ENCODE data around the gene SYTL1. TPM values are rescaled to one million over a fixed set of nuclear protein-coding genes. Genes with fewer than 3 reads are reported as not detected.
A peak's percentile ranks its signal among the peaks of the same experiment; 100 is the strongest.

The SYTL1 gene
- total RNA-seq, 1 donor from 2014 or later, result 30.6 TPM

DNA sequence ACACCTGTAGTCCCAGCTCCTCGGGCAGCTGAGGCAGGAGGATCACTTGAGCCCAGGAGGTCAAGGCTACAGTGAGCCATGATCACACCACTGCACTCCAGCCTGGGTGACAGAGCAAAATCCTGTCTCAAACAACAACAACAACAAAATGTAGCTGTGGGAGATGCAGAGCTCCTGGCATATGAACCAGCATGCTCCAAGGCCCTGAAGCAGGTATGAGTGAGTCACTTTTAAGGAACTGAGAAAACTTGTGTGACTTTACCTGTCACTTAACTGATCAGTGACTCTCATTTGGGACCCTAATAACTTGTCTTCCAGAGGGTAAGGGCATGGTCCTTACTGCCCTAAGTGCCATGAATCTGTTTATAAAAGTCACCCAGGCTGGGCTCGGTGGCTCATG is 39.2 kb upstream of the SYTL1 start:
- Histone ChIP-seq H3K36me3 (peaks cover 38% of the 10 kb centered on the region), H3K27me3 (no peaks in the 10 kb centered on the region), H3K9me3 (no peaks in the 10 kb centered on the region), H3K4me3 (no peak overlapping the region), H3K27ac (no peak overlapping the region), H3K4me1 (peaks cover 21% of the 10 kb centered on the region)
- TF ChIP-seq, protein P1, sequence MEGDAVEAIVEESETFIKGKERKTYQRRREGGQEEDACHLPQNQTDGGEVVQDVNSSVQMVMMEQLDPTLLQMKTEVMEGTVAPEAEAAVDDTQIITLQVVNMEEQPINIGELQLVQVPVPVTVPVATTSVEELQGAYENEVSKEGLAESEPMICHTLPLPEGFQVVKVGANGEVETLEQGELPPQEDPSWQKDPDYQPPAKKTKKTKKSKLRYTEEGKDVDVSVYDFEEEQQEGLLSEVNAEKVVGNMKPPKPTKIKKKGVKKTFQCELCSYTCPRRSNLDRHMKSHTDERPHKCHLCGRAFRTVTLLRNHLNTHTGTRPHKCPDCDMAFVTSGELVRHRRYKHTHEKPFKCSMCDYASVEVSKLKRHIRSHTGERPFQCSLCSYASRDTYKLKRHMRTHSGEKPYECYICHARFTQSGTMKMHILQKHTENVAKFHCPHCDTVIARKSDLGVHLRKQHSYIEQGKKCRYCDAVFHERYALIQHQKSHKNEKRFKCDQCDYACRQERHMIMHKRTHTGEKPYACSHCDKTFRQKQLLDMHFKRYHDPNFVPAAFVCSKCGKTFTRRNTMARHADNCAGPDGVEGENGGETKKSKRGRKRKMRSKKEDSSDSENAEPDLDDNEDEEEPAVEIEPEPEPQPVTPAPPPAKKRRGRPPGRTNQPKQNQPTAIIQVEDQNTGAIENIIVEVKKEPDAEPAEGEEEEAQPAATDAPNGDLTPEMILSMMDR (IDR thresholded peaks at IDR 0.05), result no peak
- DNase-seq (no peak), ATAC-seq (no peak)
- intact Hi-C loops (cut with DNase I), result loop anchor here (5.0 kb wide), 1 partner anchor 305 kb away; no protein-coding TSS in a partner anchor

DNA sequence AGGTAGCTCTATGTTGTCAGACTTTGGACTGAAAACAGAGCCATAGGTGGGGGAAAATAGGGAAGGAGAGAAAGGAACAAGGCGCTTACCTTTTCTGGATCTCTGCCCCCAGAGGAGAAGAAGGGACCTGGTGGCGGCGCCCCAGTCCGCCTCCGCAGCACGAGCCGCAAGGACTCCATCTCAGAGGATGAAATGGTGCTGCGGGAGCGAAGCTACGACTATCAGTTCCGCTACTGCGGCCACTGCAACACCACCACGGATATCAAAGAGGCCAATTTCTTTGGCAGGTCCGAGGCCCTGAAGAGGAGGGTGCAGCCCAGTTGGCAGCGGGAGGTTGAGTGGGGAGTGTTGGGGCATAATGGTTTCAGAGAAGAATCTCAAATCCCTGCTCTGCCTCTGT is 38.3 kb upstream of the SYTL1 start:
- DNase-seq, result no peak
- no peak overlapping the region for H3K27ac ChIP-seq
- TF ChIP-seq, protein P1 (IDR thresholded peaks at IDR 0.05), result no peak

DNA sequence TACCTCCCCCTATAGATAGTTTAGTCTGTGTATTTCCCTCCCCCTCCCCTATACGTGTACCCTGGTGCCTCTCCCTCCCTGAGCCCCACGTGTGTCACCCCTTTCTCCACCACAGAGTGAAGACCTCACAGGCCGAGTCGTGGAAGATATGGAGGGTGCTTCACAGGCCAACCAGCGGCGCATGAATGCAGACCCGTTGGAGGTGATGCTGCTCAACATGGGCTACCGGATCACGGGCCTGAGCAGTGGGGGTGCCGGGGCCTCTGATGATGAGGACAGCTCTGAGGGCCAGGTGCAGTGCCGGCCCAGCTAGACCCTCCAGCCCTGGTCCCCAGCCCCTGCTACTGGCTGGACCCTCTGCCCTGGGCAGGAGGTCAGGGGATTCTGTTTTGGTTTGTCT is 35.8 kb upstream of the SYTL1 start:
- no peaks in the 10 kb centered on the region for H3K9me3 ChIP-seq
- peaks cover 28% of the 10 kb centered on the region for H3K36me3 ChIP-seq
- peak; percentile 38 for DNase-seq
- ATAC-seq, result no peak
- intact Hi-C loops (cut with DNase I), result no loop called here
- no peak overlapping the region for H3K27ac ChIP-seq
- H3K4me1 ChIP-seq, result no peaks in the 10 kb centered on the region
- no peaks in the 10 kb centered on the region for H3K27me3 ChIP-seq
- TF ChIP-seq, protein P1 (IDR thresholded peaks at IDR 0.05), result no peak
- no peak overlapping the region for H3K4me3 ChIP-seq

More for the DNA sequence above, 38.3 kb upstream of the SYTL1 start:
- peaks cover 21% of the 10 kb centered on the region for H3K4me1 ChIP-seq
- no peaks in the 10 kb centered on the region for H3K27me3 ChIP-seq
- ATAC-seq, result no peak
- intact Hi-C loops (cut with DNase I), result loop anchor here (5.0 kb wide), 1 partner anchor 304 kb away; no protein-coding TSS in a partner anchor
- H3K4me3 ChIP-seq, result no peak overlapping the region
- H3K36me3 ChIP-seq, result peaks cover 29% of the 10 kb centered on the region
- no peaks in the 10 kb centered on the region for H3K9me3 ChIP-seq

DNA sequence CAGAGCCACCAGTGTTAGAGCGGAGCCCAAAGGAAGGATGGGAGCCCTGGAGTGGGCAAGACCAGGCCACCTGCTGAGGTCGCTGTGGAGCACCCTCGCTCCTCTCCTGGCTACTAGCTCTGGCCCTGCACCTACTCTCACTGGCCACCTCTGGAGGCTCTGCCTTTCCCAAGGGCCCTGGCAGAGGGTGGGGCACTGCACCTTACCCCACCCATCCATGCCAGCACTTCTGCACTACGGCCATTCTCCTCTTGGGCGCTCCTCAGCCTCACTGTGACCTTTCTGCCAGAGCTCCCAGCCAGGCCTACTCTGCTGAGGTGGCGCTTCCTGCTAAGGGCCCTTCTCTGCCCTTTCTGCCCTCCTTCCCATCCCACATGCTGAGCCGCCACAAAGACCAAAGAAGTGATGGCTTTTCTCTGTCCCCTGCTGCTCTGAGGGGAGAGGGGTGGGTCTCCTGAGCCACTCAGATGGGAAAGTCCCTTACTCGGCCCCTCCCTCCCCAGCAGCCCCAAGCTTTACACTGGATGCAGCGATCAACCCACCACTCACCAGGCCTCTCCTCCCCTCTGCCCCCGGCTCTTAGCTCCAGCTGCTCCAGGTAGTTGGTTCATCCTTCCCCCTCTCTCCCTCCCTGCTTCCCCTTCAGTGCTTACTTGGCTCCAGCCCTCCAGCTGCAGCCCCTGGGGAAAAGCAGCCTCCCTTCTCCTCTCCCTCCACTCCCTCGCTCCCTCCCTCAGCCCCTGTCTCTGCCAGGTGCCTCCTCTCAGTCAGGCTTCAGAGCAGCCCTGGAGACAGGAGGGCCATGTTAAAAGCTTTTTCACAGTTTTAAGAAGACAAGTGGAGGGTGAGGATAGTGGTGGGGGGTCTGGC is 34.7 kb upstream of the SYTL1 start:
- no peak overlapping the region for H3K27ac ChIP-seq
- peak; percentile 17 for ATAC-seq
- H3K9me3 ChIP-seq, result no peaks in the 10 kb centered on the region
- H3K27me3 ChIP-seq, result no peaks in the 10 kb centered on the region
- DNase-seq, result peak; percentile 46
- no peak overlapping the region for H3K4me3 ChIP-seq
- H3K4me1 ChIP-seq, result no peaks in the 10 kb centered on the region
- peaks cover 27% of the 10 kb centered on the region for H3K36me3 ChIP-seq
- intact Hi-C loops (cut with DNase I), result no loop called here
- TF ChIP-seq, protein P1 (IDR thresholded peaks at IDR 0.05), result no peak

DNA sequence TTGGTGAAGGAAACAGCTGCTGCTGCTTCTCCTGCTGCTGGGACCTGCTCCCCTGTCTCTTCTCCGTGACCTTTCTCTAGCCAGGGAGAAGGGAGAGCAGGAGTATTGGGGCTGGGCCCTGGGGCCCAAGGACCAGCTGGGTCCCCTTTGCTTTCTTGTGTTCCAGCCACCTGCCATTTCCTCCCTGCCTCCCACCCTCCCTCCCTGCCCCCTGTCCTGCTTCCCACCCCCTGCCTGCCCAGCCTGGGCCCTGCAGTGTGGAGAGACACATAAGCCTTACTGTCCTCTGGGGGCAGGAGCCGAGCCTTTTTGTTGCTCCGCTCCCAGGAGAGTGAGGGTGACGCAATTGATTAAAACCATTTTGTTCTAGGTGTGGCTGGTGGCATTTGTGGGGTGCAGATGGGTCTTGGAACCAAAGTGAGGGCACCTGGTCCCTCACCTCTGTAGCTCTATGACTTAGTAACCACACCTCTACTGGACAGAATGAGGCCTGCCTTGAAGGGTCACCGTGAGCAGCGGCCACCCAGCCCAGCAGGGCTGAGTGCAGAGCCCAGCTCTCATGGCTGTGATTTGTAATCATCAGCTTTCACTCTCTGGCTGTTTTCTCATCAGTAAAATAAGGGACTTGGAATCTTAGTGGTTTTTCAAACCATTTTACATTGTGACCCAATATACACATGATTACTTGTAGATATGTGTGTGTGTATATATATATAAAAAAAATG is 33.8 kb upstream of the SYTL1 start:
- Histone ChIP-seq H3K4me3 (no peak overlapping the region), H3K27me3 (no peaks in the 10 kb centered on the region), H3K27ac (no peak overlapping the region), H3K9me3 (no peaks in the 10 kb centered on the region), H3K36me3 (peaks cover 22% of the 10 kb centered on the region), H3K4me1 (no peaks in the 10 kb centered on the region)
- TF ChIP-seq, protein P1 (IDR thresholded peaks at IDR 0.05), result no peak
- intact Hi-C loops (cut with DNase I), result no loop called here
- peak; percentile 34 for DNase-seq
- ATAC-seq, result no peak
